Ascending aorta (tissue), 2 donors: Measurements from ENCODE around the gene TBC1D5. TPM values are rescaled to one million over a fixed set of nuclear protein-coding genes. Genes with fewer than 3 reads are reported as not detected.

Source experiments
- DNase-seq, 2 donors: peaks; one replicate each; pipeline ENCODE4 v3.0.0-alpha.2; 2019; ENCODE audit warnings: low spot score in 2 of 2
- H3K27ac ChIP-seq, 2 donors: fragments of 200-600 bp; sonication (generic); one replicate each; pipeline ENCODE4 v1.5.1; 2016 to 2017; ENCODE audit warnings: mild to moderate bottlenecking in 1 of 2
- H3K27me3 ChIP-seq: fragments of 200-600 bp; sonication (generic); one replicate; pipeline ENCODE4 v1.5.1; 2017
- H3K36me3 ChIP-seq, 2 donors: fragments of 200-600 bp; sonication (generic); one replicate each; pipeline ENCODE4 v1.5.1; 2016
- H3K4me1 ChIP-seq, 2 donors: fragments of 200-600 bp; sonication (generic); one replicate each; pipeline ENCODE4 v1.5.1; 2016 to 2017; ENCODE audit warnings: mild to moderate bottlenecking in 1 of 2
- H3K4me3 ChIP-seq, 2 donors: fragments of 200-600 bp; sonication (generic); one replicate each; pipeline ENCODE4 v1.5.1; 2016 to 2017; ENCODE audit warnings: mild to moderate bottlenecking in 1 of 2
- H3K9me3 ChIP-seq, 2 donors: fragments of 200-600 bp; sonication (generic); one replicate each; pipeline ENCODE4 v1.5.1; 2016
- intact Hi-C: fragments of 100-400 bp; cut with DNase I; formaldehyde crosslinking; loops from one replicate; pipeline ENCODE4 v1.15.1; 2023
- total RNA-seq: library from RNA; depleted of rRNA; stranded (reverse); fragments of >200 nt; gene quantifications from one replicate; pipeline ENCODE4 v1.1.0, GENCODE V29; 2016
- TF ChIP-seq, protein P1 (sequence below), 3 experiments: fragments of 200-600 bp in 2 of 3; fragments of 450-650 bp in 1 of 3; sonication (generic) in 2 of 3; IDR thresholded peaks; one replicate each; pipeline ENCODE4 v1.5.1; 2016 to 2019; ENCODE audit warnings: antibody characterized with exemption in 3 of 3, mild to moderate bottlenecking in 1 of 3, moderate library complexity in 1 of 3

TBC1D5 gene
- total RNA-seq, 1 donor from 2014 or later = 43.3 TPM

- Histone ChIP-seq H3K4me1 (peaks cover 2 to 6% of the 10 kb centered on the region in 2 donors), H3K27ac (no peak overlapping the region)
- TF ChIP-seq, protein P1, sequence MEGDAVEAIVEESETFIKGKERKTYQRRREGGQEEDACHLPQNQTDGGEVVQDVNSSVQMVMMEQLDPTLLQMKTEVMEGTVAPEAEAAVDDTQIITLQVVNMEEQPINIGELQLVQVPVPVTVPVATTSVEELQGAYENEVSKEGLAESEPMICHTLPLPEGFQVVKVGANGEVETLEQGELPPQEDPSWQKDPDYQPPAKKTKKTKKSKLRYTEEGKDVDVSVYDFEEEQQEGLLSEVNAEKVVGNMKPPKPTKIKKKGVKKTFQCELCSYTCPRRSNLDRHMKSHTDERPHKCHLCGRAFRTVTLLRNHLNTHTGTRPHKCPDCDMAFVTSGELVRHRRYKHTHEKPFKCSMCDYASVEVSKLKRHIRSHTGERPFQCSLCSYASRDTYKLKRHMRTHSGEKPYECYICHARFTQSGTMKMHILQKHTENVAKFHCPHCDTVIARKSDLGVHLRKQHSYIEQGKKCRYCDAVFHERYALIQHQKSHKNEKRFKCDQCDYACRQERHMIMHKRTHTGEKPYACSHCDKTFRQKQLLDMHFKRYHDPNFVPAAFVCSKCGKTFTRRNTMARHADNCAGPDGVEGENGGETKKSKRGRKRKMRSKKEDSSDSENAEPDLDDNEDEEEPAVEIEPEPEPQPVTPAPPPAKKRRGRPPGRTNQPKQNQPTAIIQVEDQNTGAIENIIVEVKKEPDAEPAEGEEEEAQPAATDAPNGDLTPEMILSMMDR (IDR thresholded peaks at IDR 0.05) = no peak
Observed at GRCh38 chr3:17201538-17201937, 540.9 kb downstream of the TBC1D5 start.

GRCh38 chr3:17195856-17196604 lies 546.4 kb downstream of the TBC1D5 start:
- peaks cover 13 to 14% of the 10 kb centered on the region in 2 donors for H3K4me1 ChIP-seq
- peak overlapping the region; percentile 43 to 58 for H3K27ac ChIP-seq
- H3K4me3 ChIP-seq = no peak overlapping the region
- TF ChIP-seq, protein P1 (IDR thresholded peaks at IDR 0.05) = peak; percentile 15 to 62 (median 32)
- no peaks in the 10 kb centered on the region for H3K27me3 ChIP-seq
- H3K36me3 ChIP-seq = no peaks in the 10 kb centered on the region
- intact Hi-C loops = loop anchor here (2.0 kb wide), 1 partner anchor 37 kb away; no protein-coding TSS in a partner anchor
- no peaks in the 10 kb centered on the region for H3K9me3 ChIP-seq
- no peak for DNase-seq

More at GRCh38 chr3:17201538-17201937, 540.9 kb downstream of the TBC1D5 start:
- Histone ChIP-seq H3K9me3 (no peaks in the 10 kb centered on the region), H3K36me3 (peaks cover 0 to 6% of the 10 kb centered on the region in 2 donors), H3K27me3 (no peaks in the 10 kb centered on the region), H3K4me3 (no peak overlapping the region)
- DNase-seq = no peak
- intact Hi-C loops = no loop called here

DNA sequence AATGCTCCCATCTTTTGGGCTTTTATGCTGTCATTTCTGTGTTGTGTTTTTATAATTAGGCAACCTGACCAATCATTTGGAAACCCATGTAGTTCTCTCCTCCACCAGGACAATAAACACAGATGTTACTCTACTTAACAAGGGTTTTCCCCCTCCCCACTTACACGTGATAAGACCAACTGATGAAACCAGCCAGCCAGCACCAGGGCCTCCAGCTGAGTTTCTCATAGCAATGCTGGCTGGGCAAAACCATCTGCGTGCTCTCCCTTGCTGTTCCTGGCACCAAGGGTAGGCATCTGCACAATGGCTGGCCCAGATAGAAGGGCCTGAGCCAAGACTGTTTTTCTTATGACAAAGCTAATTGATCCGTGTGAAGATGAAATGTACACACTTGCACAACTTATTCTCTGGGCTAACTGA lies 547.2 kb downstream of the TBC1D5 start:
- H3K9me3 ChIP-seq = no peaks in the 10 kb centered on the region
- no peaks in the 10 kb centered on the region for H3K27me3 ChIP-seq
- TF ChIP-seq, protein P1 (IDR thresholded peaks at IDR 0.05) = no peak
- no peak overlapping the region for H3K4me3 ChIP-seq
- no peak for DNase-seq
- intact Hi-C loops = loop anchor here (2.0 kb wide), 1 partner anchor 38 kb away; no protein-coding TSS in a partner anchor
- H3K36me3 ChIP-seq = no peaks in the 10 kb centered on the region
- H3K27ac ChIP-seq = peak overlapping the region; percentile 43 to 58
- peaks cover 13 to 14% of the 10 kb centered on the region in 2 donors for H3K4me1 ChIP-seq

- TF ChIP-seq, protein P1 (IDR thresholded peaks at IDR 0.05) = no peak
- no peaks in the 10 kb centered on the region for H3K27me3 ChIP-seq
- H3K4me3 ChIP-seq = no peak overlapping the region
- DNase-seq = no peak
- no peaks in the 10 kb centered on the region for H3K9me3 ChIP-seq
- H3K4me1 ChIP-seq = peaks cover 13 to 14% of the 10 kb centered on the region in 2 donors
- no peaks in the 10 kb centered on the region for H3K36me3 ChIP-seq
- intact Hi-C loops = loop anchor here (2.0 kb wide), 1 partner anchor 39 kb away; no protein-coding TSS in a partner anchor
- no peak overlapping the region for H3K27ac ChIP-seq
Observed at GRCh38 chr3:17194116-17194515, 548.3 kb downstream of the TBC1D5 start.

DNA sequence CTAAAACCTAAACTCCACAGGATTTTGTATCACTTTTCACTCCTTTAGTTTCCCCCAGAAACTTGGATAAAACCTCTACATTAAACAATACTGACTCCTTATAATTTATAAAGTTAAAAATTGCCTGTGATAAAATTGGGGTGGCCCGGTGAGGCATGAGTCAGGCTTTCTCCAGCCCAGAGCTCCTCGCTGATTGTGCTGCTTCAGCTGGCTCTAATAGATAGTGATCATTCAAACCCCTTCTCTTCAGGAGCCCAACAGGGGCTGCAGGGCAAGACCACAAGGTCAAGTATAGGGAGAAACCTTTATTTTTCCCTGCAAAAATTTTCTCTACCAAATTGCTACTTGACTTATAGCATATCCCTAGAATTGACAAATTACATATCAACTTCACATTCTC lies 549.4 kb downstream of the TBC1D5 start:
- Histone ChIP-seq H3K4me1 (peaks cover 13 to 14% of the 10 kb centered on the region in 2 donors), H3K36me3 (no peaks in the 10 kb centered on the region), H3K9me3 (no peaks in the 10 kb centered on the region), H3K4me3 (no peak overlapping the region), H3K27me3 (no peaks in the 10 kb centered on the region), H3K27ac (no peak overlapping the region)
- TF ChIP-seq, protein P1 (IDR thresholded peaks at IDR 0.05) = no peak
- intact Hi-C loops = no loop called here
- DNase-seq = no peak
